H7 (cell line): ENCODE results near the gene ACOXL. TPM values are rescaled to one million over a fixed set of nuclear protein-coding genes. Genes with fewer than 3 reads are reported as not detected.

Experiments used
- DNase-seq: peaks from one replicate; pipeline ENCODE4 v3.0.0; 2012
- H3K27me3 ChIP-seq: 2 replicates; pipeline ENCODE4 v1.6.0; 2011; ENCODE audit warnings: mild to moderate bottlenecking, low read length; ENCODE audit not compliant: control insufficient read depth, insufficient read depth
- H3K36me3 ChIP-seq: replicated peaks from 2 replicates; pipeline ENCODE4 v1.5.1; 2011; ENCODE audit warnings: low read length; ENCODE audit not compliant: control insufficient read depth, insufficient read depth
- H3K4me3 ChIP-seq: 2 replicates; pipeline ENCODE4 v1.5.1; 2011; ENCODE audit warnings: low read depth, mild to moderate bottlenecking, control low read depth, low read length, moderate library complexity; ENCODE audit not compliant: insufficient read depth
- total RNA-seq: library from RNA; depleted of rRNA; stranded (reverse); fragments of >200 nt; shearing (Covaris generic); gene quantifications from 2 replicates; pipeline ENCODE4 v1.2.3, GENCODE V29; 2014

ACOXL gene
- total RNA-seq, 1 experiment from 2014 or later = 2.7 TPM

DNA sequence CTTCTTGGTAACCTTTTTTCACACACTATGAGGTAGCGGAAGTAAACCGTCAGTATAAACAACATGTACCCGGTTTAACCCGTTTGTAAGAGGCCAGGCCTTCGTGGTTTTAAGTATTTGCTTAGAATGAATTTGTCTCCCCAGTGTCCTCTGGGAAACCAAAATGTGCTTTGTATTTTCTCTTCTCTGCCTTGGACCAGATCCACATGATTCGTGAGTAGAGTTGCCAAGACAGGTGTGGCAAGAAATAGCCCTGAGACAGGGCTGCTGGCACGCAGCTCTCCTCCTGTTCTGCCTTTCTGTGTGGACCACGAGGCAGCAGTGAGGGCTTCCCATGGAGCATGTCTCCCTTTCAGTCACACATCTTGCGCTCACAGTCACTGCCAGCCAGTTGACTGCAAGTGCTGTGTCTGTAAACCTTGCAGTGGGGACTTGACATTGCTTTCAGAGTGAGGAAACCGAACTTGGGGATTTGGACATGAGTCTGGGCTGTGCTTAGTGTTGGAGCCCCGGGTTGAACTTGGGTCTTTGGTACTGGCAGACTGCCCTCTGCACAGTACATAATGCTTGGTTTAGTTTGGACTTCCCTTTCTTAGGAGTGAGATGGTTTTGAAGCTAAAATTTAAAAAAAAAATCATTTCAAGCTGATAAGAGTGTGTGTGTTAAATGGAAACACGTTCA lies 407.4 kb downstream of the ACOXL start:
- Histone ChIP-seq H3K27me3 (no peaks in the 10 kb centered on the region), H3K4me3 (no peak overlapping the region), H3K36me3 (peaks cover 17% of the 10 kb centered on the region)
- DNase-seq = no peak

DNA sequence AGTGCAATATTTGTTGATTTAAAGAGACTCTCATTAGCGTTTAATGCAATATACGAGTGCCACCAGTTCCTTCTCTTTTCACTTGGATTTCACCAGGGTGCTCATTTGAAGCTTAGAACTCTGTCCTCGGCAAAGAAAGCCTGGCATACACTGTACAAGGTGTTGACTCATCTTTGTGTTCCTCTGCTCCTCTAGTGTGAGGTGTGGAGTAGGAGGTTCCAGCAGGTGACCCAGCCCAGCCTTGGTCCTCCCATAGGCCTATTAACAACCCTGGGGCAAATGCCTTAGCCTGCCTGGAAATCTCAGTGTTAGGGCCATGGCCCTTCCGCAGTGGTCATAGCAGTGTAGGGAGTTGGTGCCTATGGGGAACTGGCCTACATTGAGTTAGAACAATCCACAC lies 408.4 kb downstream of the ACOXL start:
- peaks cover 16% of the 10 kb centered on the region for H3K36me3 ChIP-seq
- no peak for DNase-seq
- no peaks in the 10 kb centered on the region for H3K27me3 ChIP-seq
- H3K4me3 ChIP-seq = no peak overlapping the region

DNA sequence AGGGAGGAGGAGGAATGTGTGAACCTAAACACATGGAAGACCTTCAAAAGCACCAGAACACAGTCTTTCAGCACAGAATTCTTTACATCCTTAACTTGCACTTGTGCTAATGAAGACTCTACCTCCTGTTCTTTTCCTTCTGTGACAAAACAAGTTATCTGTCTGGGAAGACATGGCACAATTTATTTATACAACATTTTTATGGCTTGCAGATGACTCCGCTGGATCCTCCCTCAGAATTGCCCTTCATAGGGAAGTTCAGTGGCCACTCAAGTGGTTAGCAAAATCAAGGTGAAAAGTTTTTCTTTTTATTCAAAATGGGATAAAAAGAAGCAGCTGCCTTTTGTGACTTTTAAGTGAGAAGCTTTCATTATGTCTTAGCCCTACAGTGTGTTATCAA lies 409.7 kb downstream of the ACOXL start:
- no peak for DNase-seq
- no peak overlapping the region for H3K4me3 ChIP-seq

DNA sequence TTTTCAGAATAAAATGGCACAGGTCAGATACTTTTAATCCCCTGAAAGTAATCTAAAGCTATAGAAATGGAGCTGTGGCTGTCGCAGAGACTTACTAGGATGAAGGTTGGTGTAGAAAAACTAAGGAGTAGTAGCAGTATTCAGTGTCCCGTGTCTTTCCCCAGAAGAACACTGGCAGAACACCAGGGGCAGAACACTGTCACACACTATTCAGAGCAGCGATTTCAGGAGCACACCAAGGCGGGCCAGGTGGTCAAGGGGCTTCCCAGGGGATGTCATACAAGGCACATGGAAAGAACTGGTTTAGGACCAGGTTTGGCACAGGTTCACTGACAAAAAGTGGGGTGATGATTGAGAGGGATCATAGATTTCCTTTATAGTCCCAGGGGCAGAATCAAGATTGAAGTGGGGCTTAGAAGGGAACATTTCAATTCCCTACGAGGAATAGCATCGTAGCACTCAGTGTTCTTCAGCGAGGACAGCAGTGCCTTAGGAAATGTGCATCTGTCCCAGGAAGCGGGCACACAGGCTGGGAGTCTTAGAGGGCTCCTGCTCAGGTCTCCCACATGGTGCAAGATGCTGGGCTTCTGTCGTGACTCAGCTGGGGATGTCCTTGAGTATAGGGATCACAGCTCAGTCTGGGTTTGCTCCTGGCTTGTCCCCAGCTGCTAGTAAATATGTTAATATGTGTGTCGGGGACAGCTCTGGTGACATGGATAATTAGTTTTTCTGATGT lies 410.9 kb downstream of the ACOXL start:
- Histone ChIP-seq H3K27me3 (no peaks in the 10 kb centered on the region), H3K4me3 (no peak overlapping the region), H3K36me3 (peaks cover 12% of the 10 kb centered on the region)
- no peak for DNase-seq

More for the DNA sequence above, 409.7 kb downstream of the ACOXL start:
- no peaks in the 10 kb centered on the region for H3K27me3 ChIP-seq
- H3K36me3 ChIP-seq = peaks cover 15% of the 10 kb centered on the region

DNA sequence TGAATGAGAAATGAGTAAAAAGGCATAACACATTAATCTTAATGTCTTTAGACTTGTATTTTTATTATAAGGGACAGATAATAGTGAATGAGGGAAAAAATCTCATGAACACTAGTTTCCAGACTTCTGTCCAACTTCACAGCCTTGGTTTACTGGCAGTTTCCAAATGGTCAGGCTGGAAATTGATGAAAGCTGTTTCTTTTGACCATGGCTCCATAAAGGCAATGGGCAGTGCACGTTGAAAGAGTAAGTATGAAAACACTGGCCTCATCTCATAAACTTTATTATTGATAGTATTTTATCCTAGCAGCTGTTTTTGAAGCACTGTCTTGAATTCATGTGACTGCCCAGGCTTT lies 411.4 kb downstream of the ACOXL start:
- DNase-seq = no peak
- Histone ChIP-seq H3K27me3 (no peaks in the 10 kb centered on the region), H3K4me3 (no peak overlapping the region), H3K36me3 (peaks cover 12% of the 10 kb centered on the region)

DNA sequence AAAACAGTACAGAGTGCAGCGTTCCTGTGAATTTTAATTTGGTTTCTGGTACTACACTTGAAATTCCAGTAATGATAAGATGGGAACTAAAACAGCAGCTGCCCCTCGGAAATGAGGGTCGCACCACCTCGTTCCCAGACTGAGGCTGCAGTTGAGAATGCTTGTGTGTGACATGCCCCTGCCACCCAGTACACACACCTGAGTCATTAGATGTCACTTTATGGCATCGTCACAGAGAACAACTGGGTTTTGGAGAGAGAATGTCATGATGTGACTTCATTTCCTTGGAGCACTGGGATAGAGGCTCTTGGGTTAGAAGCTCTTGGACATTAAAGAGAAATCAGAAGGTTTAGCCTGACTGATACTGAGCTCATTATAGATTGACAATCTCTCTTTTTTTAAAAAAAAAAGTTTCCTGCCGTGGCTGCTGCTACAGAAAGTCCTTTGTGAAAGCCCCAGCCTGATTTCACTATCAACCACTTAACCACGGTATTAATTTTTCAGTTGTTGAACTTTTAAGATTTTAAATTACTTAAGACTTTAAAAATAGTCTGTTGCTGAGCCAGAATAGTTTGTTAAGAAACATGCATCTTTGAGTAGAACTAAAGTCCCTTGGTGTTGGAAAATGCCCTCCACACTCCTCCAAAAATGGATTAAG lies 412.9 kb downstream of the ACOXL start:
- no peak for DNase-seq
- Histone ChIP-seq H3K36me3 (peaks cover 7% of the 10 kb centered on the region), H3K27me3 (no peaks in the 10 kb centered on the region), H3K4me3 (no peak overlapping the region)

DNA sequence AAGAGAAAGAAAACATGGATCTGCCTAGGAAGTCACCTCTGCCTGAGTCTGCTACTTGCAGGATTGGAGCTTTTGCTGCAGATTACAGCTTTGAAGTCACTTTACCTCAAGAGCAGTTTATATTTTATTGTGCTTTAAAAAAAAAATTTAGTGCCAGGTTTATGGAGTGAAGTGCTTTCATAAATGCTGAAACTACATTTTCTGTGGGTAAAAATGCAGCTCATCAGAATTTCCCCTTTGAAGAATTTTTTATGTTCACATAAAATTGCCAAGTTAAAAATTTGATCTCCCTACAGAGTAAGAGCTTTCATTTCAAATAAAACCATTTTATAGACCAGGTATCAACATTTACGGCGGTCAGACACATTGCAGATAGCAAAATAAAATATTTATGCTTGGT lies 413.6 kb downstream of the ACOXL start:
- no peaks in the 10 kb centered on the region for H3K27me3 ChIP-seq
- H3K4me3 ChIP-seq = no peak overlapping the region
- no peak for DNase-seq
- H3K36me3 ChIP-seq = peaks cover 5% of the 10 kb centered on the region

DNA sequence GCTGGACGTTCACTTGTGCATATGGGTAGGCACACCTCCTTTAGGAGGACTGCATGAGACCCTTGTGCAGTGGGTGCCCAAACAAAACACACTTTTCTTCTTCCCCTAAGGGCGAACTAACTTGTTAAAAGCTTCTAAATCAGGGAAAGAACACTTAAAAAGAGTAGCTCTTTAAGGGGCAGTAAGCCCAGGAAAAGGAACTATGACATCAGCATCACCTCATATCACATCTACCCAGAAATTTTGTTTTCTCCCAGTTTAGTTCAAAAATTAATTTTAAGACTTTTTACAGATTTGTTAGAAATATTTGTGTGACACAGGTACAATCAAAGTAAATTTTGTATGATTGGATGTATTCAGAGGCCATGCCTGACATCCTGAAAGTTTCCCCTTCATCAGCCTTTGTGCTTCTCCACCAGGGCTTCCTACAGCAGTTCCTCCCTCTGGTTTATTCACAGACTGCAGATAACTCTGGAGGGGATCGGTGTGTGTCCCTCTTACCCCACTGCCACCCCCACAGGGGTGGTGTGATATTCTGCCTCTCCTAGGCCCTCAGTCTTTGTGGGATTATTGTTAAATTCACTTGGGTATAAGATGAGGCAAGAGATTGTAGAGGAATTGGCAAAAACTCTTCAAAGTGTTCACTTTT lies 416.0 kb downstream of the ACOXL start:
- Histone ChIP-seq H3K4me3 (no peak overlapping the region), H3K36me3 (peaks cover 12% of the 10 kb centered on the region), H3K27me3 (no peaks in the 10 kb centered on the region)
- DNase-seq = no peak

DNA sequence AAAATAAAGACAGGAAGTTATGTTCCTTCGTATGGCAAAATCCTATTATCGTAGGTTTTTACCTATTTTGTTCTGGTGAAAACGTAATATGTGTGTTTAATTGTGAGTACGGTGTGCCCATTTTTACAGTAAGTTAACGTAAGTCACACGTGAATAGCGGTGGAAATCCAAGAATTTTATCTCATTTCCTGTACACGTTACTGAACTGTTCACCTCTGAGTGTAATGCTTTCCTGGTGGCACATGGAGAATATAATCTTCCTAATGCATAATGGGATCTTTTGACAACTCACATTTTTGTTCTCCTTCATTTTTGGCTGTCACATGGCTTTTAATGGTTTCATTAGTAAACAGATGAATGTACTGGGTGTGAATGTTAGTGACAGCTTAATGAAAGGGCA lies 416.6 kb downstream of the ACOXL start:
- Histone ChIP-seq H3K36me3 (peaks cover 10% of the 10 kb centered on the region), H3K27me3 (no peaks in the 10 kb centered on the region), H3K4me3 (no peak overlapping the region)
- no peak for DNase-seq

DNA sequence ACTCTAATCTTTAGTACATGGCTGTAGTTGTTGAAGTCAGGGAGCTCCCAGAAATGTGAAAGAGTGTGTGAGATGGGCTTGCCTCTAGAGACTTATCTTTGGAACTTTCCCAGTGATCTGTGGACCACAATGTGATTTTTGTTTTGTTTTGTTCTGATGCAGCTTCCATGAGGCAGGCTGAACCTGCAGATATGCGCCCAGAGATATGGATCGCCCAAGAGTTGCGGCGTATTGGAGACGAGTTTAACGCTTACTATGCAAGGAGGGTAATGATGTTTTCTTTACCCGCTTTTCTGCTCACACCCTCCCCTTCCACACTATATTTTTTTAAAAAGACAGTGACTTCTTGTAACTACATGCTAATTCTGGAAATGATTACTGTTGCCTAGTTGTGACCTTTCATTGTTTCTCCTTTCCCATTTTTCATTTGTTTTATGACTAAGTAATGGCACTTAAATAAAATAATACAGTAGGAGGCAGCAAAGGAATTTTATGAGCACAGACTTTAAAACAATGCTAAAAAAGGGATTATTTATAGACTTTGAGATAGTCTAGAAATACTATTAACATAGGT lies 417.6 kb downstream of the ACOXL start:
- H3K4me3 ChIP-seq = no peak overlapping the region
- H3K36me3 ChIP-seq = peaks cover 10% of the 10 kb centered on the region
- no peaks in the 10 kb centered on the region for H3K27me3 ChIP-seq
- DNase-seq = no peak

DNA sequence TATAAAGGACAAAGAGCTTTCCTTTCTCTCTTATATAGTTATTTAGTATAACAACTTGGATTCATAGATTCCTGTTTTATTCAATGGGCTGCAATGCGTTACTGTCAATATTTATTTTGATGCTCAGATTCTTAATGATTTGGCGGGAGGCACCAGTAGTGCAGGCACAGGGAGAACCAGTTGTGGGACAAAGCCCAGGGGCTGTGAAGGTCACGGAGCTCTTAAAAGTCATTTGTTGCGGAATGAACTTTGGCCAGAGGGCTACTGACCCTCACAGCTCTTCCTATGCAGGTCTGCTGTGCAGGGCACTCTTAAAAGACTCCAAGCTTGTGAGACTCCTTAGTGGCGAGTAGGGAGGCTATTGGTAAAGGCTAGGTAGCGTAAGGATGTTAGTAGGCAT lies 422.4 kb downstream of the ACOXL start:
- H3K36me3 ChIP-seq = peaks cover 23% of the 10 kb centered on the region
- no peak overlapping the region for H3K4me3 ChIP-seq
- no peak for DNase-seq
- no peaks in the 10 kb centered on the region for H3K27me3 ChIP-seq

DNA sequence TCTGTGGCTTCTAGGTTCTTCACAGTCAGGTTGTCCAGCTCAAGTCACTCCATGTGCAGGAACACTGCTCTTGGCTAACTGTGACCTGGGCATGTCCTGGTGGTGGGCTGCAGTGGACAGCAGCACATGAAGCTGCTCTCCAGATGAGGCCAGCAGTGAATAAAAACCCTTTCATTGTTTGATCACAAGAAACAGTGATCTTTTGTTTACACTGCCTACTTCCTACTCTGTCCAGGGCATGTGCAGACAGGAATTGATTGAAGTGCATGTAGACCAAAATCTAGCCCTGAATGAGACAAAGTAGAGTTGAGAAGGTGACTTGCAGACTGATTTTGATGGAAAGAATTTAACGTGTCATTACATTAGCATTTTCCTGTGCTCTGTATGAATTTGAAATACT lies 423.2 kb downstream of the ACOXL start:
- no peak for DNase-seq
- no peaks in the 10 kb centered on the region for H3K27me3 ChIP-seq
- no peak overlapping the region for H3K4me3 ChIP-seq
- H3K36me3 ChIP-seq = peaks cover 26% of the 10 kb centered on the region

DNA sequence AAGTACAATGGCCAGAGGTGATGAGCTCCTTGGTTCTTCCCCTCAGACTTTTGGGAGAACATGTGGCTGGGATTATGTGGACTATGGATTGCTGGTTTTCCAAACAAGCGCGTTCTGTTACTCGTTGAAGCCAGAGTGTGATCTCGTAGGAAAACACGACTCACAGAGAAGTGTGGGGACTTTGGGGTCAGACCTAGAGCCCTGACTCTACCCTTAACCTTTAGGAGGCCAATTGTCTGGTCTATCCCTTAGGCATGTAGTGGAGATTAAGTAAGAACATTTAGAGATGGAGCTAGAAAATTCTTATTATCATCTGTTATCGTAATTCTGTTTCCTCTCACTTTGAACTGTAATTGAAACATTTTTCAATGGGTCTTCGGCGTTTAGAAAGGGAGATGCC lies 424.2 kb downstream of the ACOXL start:
- no peak overlapping the region for H3K4me3 ChIP-seq
- DNase-seq = no peak
- H3K36me3 ChIP-seq = peaks cover 26% of the 10 kb centered on the region
- H3K27me3 ChIP-seq = no peaks in the 10 kb centered on the region

DNA sequence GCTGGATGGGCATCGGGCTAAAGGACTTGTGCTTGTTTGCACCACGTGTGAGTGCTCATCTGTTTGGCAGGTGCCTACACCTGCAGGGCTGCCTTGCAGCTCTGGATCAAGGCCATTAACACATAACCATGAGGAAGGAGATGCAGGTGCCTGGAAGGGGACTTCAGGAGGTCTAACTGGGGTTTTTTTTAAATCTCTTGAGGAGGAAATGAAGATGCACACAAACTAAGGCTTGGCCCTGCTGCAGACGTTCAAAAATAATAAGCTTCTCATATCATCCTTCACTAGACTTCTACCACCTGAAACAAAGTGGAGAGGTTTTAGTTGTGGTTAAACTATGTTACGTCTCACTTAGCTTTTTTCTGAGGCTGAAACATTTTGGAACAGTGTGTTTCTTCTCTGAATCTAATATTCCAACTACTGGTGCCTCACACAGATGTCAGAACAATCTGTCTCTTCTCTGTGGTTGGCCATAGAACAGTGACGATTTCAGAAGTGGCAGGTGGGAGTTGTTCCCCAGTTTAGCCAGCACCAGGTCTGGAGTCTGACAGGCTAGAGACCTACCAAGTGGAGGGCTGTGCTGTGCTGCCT lies 424.8 kb downstream of the ACOXL start:
- H3K27me3 ChIP-seq = no peaks in the 10 kb centered on the region
- no peak overlapping the region for H3K4me3 ChIP-seq
- H3K36me3 ChIP-seq = peaks cover 20% of the 10 kb centered on the region
- no peak for DNase-seq
